Neuron (in vitro differentiated cells): ENCODE measurements around the gene ACAP2.

ENCODE experiments used
- H2AFZ ChIP-seq: one replicate; pipeline ENCODE4 v1.6.1; 2013; ENCODE audit warnings: low read depth, mild to moderate bottlenecking, inconsistent platforms, low read length, moderate library complexity
- H3K27me3 ChIP-seq: one replicate; pipeline ENCODE4 v1.6.1; 2013; ENCODE audit warnings: low read length; ENCODE audit not compliant: insufficient read depth
- H3K36me3 ChIP-seq: one replicate; pipeline ENCODE4 v1.6.1; 2013; ENCODE audit warnings: low read length; ENCODE audit not compliant: insufficient read depth
- H3K4me1 ChIP-seq: one replicate; pipeline ENCODE4 v1.6.1; 2013; ENCODE audit warnings: low read length; ENCODE audit not compliant: insufficient read depth
- H3K4me3 ChIP-seq: 2 replicates; pipeline ENCODE4 v1.5.1; 2013; ENCODE audit warnings: mild to moderate bottlenecking, low read length, moderate library complexity
- H3K9me3 ChIP-seq: one replicate; pipeline ENCODE4 v1.6.1; 2013; ENCODE audit warnings: low read length

The ACAP2 gene

GRCh38 chr3:195455789-195456188 is 13.0 kb upstream of the ACAP2 start:
- Histone ChIP-seq H3K9me3 (no peaks in the 10 kb centered on the region), H3K27me3 (no peaks in the 10 kb centered on the region), H3K4me3 (no peak overlapping the region), H3K4me1 (no peaks in the 10 kb centered on the region), H2AFZ (no peak overlapping the region), H3K36me3 (no peaks in the 10 kb centered on the region)

GRCh38 chr3:195453236-195453635 is 10.4 kb upstream of the ACAP2 start:
- Histone ChIP-seq H3K4me3 (no peak overlapping the region), H3K4me1 (no peaks in the 10 kb centered on the region), H3K27me3 (no peaks in the 10 kb centered on the region), H3K9me3 (no peaks in the 10 kb centered on the region), H2AFZ (no peak overlapping the region), H3K36me3 (no peaks in the 10 kb centered on the region)

- no peaks in the 10 kb centered on the region for H3K27me3 ChIP-seq
- H3K9me3 ChIP-seq: no peaks in the 10 kb centered on the region
- no peaks in the 10 kb centered on the region for H3K36me3 ChIP-seq
- no peak overlapping the region for H3K4me3 ChIP-seq
- no peaks in the 10 kb centered on the region for H3K4me1 ChIP-seq
- H2AFZ ChIP-seq: no peak overlapping the region
Observed at GRCh38 chr3:195451373-195452015, 8.7 kb upstream of the ACAP2 start.

- no peaks in the 10 kb centered on the region for H3K4me1 ChIP-seq
- H3K36me3 ChIP-seq: no peaks in the 10 kb centered on the region
- no peaks in the 10 kb centered on the region for H3K9me3 ChIP-seq
- no peaks in the 10 kb centered on the region for H3K27me3 ChIP-seq
- no peak overlapping the region for H3K4me3 ChIP-seq
- no peak overlapping the region for H2AFZ ChIP-seq
Observed at GRCh38 chr3:195450731-195451229, 8.0 kb upstream of the ACAP2 start.

- H3K4me3 ChIP-seq: no peak overlapping the region
- peaks cover 4% of the 10 kb centered on the region for H3K4me1 ChIP-seq
- no peaks in the 10 kb centered on the region for H3K36me3 ChIP-seq
- no peaks in the 10 kb centered on the region for H3K27me3 ChIP-seq
- no peak overlapping the region for H2AFZ ChIP-seq
- H3K9me3 ChIP-seq: no peaks in the 10 kb centered on the region
Observed at GRCh38 chr3:195448205-195448875, 5.5 kb upstream of the ACAP2 start.

- Histone ChIP-seq H3K27me3 (no peaks in the 10 kb centered on the region), H3K4me3 (no peak overlapping the region), H3K4me1 (peaks cover 6% of the 10 kb centered on the region), H3K36me3 (no peaks in the 10 kb centered on the region), H2AFZ (no peak overlapping the region), H3K9me3 (no peaks in the 10 kb centered on the region)
Observed at GRCh38 chr3:195447201-195447600, 4.4 kb upstream of the ACAP2 start.

GRCh38 chr3:195446359-195446758 is 3.5 kb upstream of the ACAP2 start:
- H3K9me3 ChIP-seq: no peaks in the 10 kb centered on the region
- H3K36me3 ChIP-seq: no peaks in the 10 kb centered on the region
- H3K4me1 ChIP-seq: peaks cover 8% of the 10 kb centered on the region
- no peak overlapping the region for H3K4me3 ChIP-seq
- H3K27me3 ChIP-seq: no peaks in the 10 kb centered on the region
- peak overlapping the region; percentile 27 for H2AFZ ChIP-seq

GRCh38 chr3:195445885-195446284 is 3.1 kb upstream of the ACAP2 start:
- Histone ChIP-seq H3K27me3 (no peaks in the 10 kb centered on the region), H3K36me3 (no peaks in the 10 kb centered on the region), H3K4me1 (peaks cover 13% of the 10 kb centered on the region), H3K9me3 (no peaks in the 10 kb centered on the region), H2AFZ (peak overlapping the region; percentile 27), H3K4me3 (no peak overlapping the region)

- Histone ChIP-seq H2AFZ (peak overlapping the region; percentile 87), H3K36me3 (no peaks in the 10 kb centered on the region), H3K4me3 (peak overlapping the region; percentile 44), H3K4me1 (peaks cover 17% of the 10 kb centered on the region), H3K27me3 (no peaks in the 10 kb centered on the region), H3K9me3 (no peaks in the 10 kb centered on the region)
Observed at GRCh38 chr3:195443391-195443989, 670 bp upstream of the ACAP2 start.

GRCh38 chr3:195441992-195442572 is 738 bp downstream of the ACAP2 start:
- Histone ChIP-seq H3K4me3 (peak overlapping the region; percentile 94), H3K4me1 (peaks cover 17% of the 10 kb centered on the region), H3K36me3 (no peaks in the 10 kb centered on the region), H3K27me3 (no peaks in the 10 kb centered on the region), H2AFZ (peak overlapping the region; percentile 80), H3K9me3 (no peaks in the 10 kb centered on the region)

GRCh38 chr3:195441476-195441991 is 1.3 kb downstream of the ACAP2 start:
- peak overlapping the region; percentile 80 for H2AFZ ChIP-seq
- H3K36me3 ChIP-seq: no peaks in the 10 kb centered on the region
- H3K4me1 ChIP-seq: peaks cover 17% of the 10 kb centered on the region
- H3K4me3 ChIP-seq: peak overlapping the region; percentile 94
- no peaks in the 10 kb centered on the region for H3K27me3 ChIP-seq
- H3K9me3 ChIP-seq: no peaks in the 10 kb centered on the region

GRCh38 chr3:195441051-195441450 is 1.8 kb downstream of the ACAP2 start:
- Histone ChIP-seq H3K36me3 (no peaks in the 10 kb centered on the region), H3K27me3 (no peaks in the 10 kb centered on the region), H3K4me3 (peak overlapping the region; percentile 94)

GRCh38 chr3:195440379-195440778 is 2.4 kb downstream of the ACAP2 start:
- Histone ChIP-seq H3K4me3 (no peak overlapping the region), H3K27me3 (no peaks in the 10 kb centered on the region), H3K9me3 (no peaks in the 10 kb centered on the region), H3K4me1 (peaks cover 17% of the 10 kb centered on the region), H3K36me3 (no peaks in the 10 kb centered on the region), H2AFZ (no peak overlapping the region)

More at GRCh38 chr3:195441051-195441450, 1.8 kb downstream of the ACAP2 start:
- Histone ChIP-seq H3K4me1 (peaks cover 17% of the 10 kb centered on the region), H3K9me3 (no peaks in the 10 kb centered on the region), H2AFZ (peak overlapping the region; percentile 80)
